Measurements from ENCODE around the gene PPP1R10.

DNA sequence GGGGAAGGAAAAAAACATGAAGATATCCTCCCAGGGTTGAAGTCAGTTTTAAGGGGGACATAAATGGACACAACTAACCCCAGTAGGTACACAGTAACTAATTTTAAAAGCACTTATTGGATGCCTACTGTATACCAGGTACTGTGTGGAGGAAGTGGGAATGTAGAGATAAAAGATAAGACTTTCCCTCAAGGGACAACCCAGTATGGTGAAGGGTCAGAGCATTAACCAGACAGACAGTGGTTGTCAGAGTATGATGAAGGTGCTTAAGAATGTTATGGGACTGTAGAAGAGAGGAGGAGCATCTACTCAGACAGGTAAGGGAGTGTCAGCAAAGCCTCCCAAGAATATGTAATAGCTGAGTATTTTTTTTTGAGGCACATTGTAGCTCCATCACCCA, 44.9 kb downstream of the PPP1R10 start:
- TF ChIP-seq, protein P1, sequence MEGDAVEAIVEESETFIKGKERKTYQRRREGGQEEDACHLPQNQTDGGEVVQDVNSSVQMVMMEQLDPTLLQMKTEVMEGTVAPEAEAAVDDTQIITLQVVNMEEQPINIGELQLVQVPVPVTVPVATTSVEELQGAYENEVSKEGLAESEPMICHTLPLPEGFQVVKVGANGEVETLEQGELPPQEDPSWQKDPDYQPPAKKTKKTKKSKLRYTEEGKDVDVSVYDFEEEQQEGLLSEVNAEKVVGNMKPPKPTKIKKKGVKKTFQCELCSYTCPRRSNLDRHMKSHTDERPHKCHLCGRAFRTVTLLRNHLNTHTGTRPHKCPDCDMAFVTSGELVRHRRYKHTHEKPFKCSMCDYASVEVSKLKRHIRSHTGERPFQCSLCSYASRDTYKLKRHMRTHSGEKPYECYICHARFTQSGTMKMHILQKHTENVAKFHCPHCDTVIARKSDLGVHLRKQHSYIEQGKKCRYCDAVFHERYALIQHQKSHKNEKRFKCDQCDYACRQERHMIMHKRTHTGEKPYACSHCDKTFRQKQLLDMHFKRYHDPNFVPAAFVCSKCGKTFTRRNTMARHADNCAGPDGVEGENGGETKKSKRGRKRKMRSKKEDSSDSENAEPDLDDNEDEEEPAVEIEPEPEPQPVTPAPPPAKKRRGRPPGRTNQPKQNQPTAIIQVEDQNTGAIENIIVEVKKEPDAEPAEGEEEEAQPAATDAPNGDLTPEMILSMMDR (IDR thresholded peaks at IDR 0.05) = no peak
- TF ChIP-seq POLR2AphosphoS5 (IDR thresholded peaks at IDR 0.05) (no peak), POLR2A (IDR thresholded peaks at IDR 0.05) (no peak)

All from breast epithelium (tissue), 3 donors.